HepG2 (cell line): ENCODE data around the gene SIGLEC10. TPM values are rescaled to one million over a fixed set of nuclear protein-coding genes. Genes with fewer than 3 reads are reported as not detected.

Experiments
- AGO2 ChIP-seq: fragments of 200-400 bp; formaldehyde crosslinking; optimal IDR thresholded peaks from 2 replicates; pipeline ENCODE3; 2017; ENCODE audit warnings: mild to moderate bottlenecking, low read depth, low read length, moderate library complexity
- ATF7-NPFF ChIP-seq: sonication (generic); formaldehyde crosslinking; IDR thresholded peaks from 2 replicates; pipeline ENCODE4 v1.8.1; 2023; ENCODE audit warnings: mild to moderate bottlenecking, low read depth, missing genetic modification reagents, moderate library complexity
- GTF2F1 ChIP-seq: fragments of 150-350 bp; IDR thresholded peaks from 2 replicates; pipeline ENCODE4 v1.6.1; 2014; ENCODE audit warnings: low read length
- KDM4B ChIP-seq: sonication (generic); formaldehyde crosslinking; IDR thresholded peaks from 2 replicates; pipeline ENCODE4 v1.4.0; 2020; ENCODE audit warnings: missing genetic modification reagents
- SP2 ChIP-seq: sonication (generic); formaldehyde crosslinking; IDR thresholded peaks from 2 replicates; pipeline ENCODE4 v1.5.1; 2020; ENCODE audit warnings: mild to moderate bottlenecking, missing genetic modification reagents
- TEAD2 ChIP-seq: sonication (generic); formaldehyde crosslinking; IDR thresholded peaks from 2 replicates; pipeline ENCODE4 v1.9.0; 2021; ENCODE audit warnings: missing genetic modification reagents
- TGIF2 ChIP-seq: IDR thresholded peaks from 2 replicates; pipeline ENCODE4 v1.6.1; 2016; ENCODE audit warnings: control low read depth, missing compliant biosample characterization
- THAP9 ChIP-seq: sonication (generic); formaldehyde crosslinking; IDR thresholded peaks from 2 replicates; pipeline ENCODE4; 2020; ENCODE audit warnings: missing genetic modification reagents, mild to moderate bottlenecking, borderline replicate concordance
- TIGD3 ChIP-seq: sonication (generic); formaldehyde crosslinking; IDR thresholded peaks from 2 replicates; pipeline ENCODE4 v1.5.1; 2020; ENCODE audit warnings: mild to moderate bottlenecking, missing genetic modification reagents, borderline replicate concordance
- TOPORS ChIP-seq: sonication (generic); formaldehyde crosslinking; IDR thresholded peaks from 2 replicates; pipeline ENCODE4 v1.8.0; 2023; ENCODE audit warnings: mild to moderate bottlenecking, missing genetic modification reagents
- ZBTB38 ChIP-seq: sonication (generic); formaldehyde crosslinking; IDR thresholded peaks from 2 replicates; pipeline ENCODE4 v1.5.1; 2020; ENCODE audit warnings: mild to moderate bottlenecking, missing genetic modification reagents
- ZNF18 ChIP-seq: sonication (generic); formaldehyde crosslinking; IDR thresholded peaks from 2 replicates; pipeline ENCODE4 v1.8.0; 2022; ENCODE audit warnings: mild to moderate bottlenecking, missing genetic modification reagents; ENCODE audit not compliant: insufficient replicate concordance
- ZNF180 ChIP-seq: sonication (generic); formaldehyde crosslinking; IDR thresholded peaks from 2 replicates; pipeline ENCODE4 v1.4.0; 2020; ENCODE audit warnings: low read depth, missing genetic modification reagents, borderline replicate concordance
- ZNF280D ChIP-seq: sonication (generic); formaldehyde crosslinking; IDR thresholded peaks from 2 replicates; pipeline ENCODE4 v1.5.1; 2020; ENCODE audit warnings: mild to moderate bottlenecking, missing genetic modification reagents
- ZNF282 ChIP-seq: fragments of 450-650 bp; IDR thresholded peaks from 2 replicates; pipeline ENCODE4 v1.6.1; 2018; ENCODE audit not compliant: partially characterized antibody
- ZNF550 ChIP-seq: sonication (generic); formaldehyde crosslinking; IDR thresholded peaks from 2 replicates; pipeline ENCODE4 v1.4.0; 2020; ENCODE audit warnings: mild to moderate bottlenecking, missing genetic modification reagents, borderline replicate concordance
- ZNF687 ChIP-seq: sonication (generic); formaldehyde crosslinking; IDR thresholded peaks from 2 replicates; pipeline ENCODE4 v1.5.1; 2020; ENCODE audit warnings: mild to moderate bottlenecking, missing genetic modification reagents, moderate library complexity
- polyA plus RNA-seq, 8 experiments: library from polyadenylated mRNA; depleted of rRNA in 3 of 8; stranded (reverse) in 7 of 8; unstranded in 1 of 8; fragments of >200 nt; fragmentation: Illumina TruSeq in 4 of 8; extraction: Trizol in 4 of 8; gene quantifications; 2 replicates each; pipeline versions ENCODE4 v1.2.1 to v1.2.3, GENCODE V29; 2011 to 2016; ENCODE audit warnings: low read depth in 4 of 8, missing spikeins in 1 of 8, mixed read lengths in 1 of 8; ENCODE audit not compliant: insufficient read depth in 1 of 8
- total RNA-seq, 5 experiments: library from RNA; depleted of rRNA; stranded (reverse); fragments of >200 nt; fragmentation: Illumina TruSeq; extraction: Trizol; gene quantifications; 2 replicates each; pipeline ENCODE4 v1.2.3, GENCODE V29; 2016; ENCODE audit warnings: low read depth in 1 of 5

Gene SIGLEC10
- total and polyA plus RNA-seq, 2 of the 13 experiments (the other 11 are each of a cell fraction or from before 2014, with no cell fraction given) = not detected

- TF ChIP-seq THAP9 (no peak; the same call in 1 of the 2 replicates), KDM4B (CRISPR knock-in tag) (no peak), AGO2 (no peak), GTF2F1 (no peak), ZNF687 (CRISPR knock-in tag) (peak; percentile 94), ZNF282 (no peak), SP2 (CRISPR knock-in tag) (no peak), TGIF2 (CRISPR knock-in tag) (no peak), TEAD2 (no peak), ZNF550 (CRISPR knock-in tag) (no peak), ZNF180 (CRISPR knock-in tag) (no peak), ATF7-NPFF (0 out of 2 replicates have a peak, but pooled peaks have one; percentile 50), TIGD3 (CRISPR knock-in tag) (no peak), ZNF18 (CRISPR knock-in tag) (no peak), ZBTB38 (CRISPR knock-in tag) (peak; percentile 54; the same call in 1 of the 2 replicates), ZNF280D (no peak), TOPORS (CRISPR knock-in tag) (no peak)
Measured at GRCh38 chr19:51389143-51389542, 28.3 kb downstream of the SIGLEC10 start (continued).
